ENCODE data around the gene YEATS4. TPM values are rescaled to one million over a fixed set of nuclear protein-coding genes. Genes with fewer than 3 reads are reported as not detected.

Gene YEATS4
- total and polyA plus RNA-seq, 4 donors = 9.9 to 23.8 (median 15.5) TPM

- TF ChIP-seq NR2F2 (IDR thresholded peaks at IDR 0.05) (no peak), RAD21 (IDR thresholded peaks at IDR 0.05) (no peak), FOXA1 (IDR thresholded peaks at IDR 0.05) (no peak), MAX (IDR thresholded peaks at IDR 0.05) (no peak), GABPA (IDR thresholded peaks at IDR 0.05 in 1 of 2, conservative IDR thresholded peaks at IDR 0.05 in 1 of 2) (no peak), TAF1 (conservative IDR thresholded peaks at IDR 0.05) (no peak), SP1 (IDR thresholded peaks at IDR 0.05) (no peak), CTCF (IDR thresholded peaks at IDR 0.05; ENCODE audit: low read depth, low read length, missing input control) (no peak), ATF3 (IDR thresholded peaks at IDR 0.05) (no peak), YY1 (IDR thresholded peaks at IDR 0.05) (no peak), JUND (IDR thresholded peaks at IDR 0.05) (no peak), RXRA (IDR thresholded peaks at IDR 0.05) (no peak), HNF4G (IDR thresholded peaks at IDR 0.05) (no peak), FOXA2 (IDR thresholded peaks at IDR 0.05) (no peak), EGR1 (IDR thresholded peaks at IDR 0.05; ENCODE audit: low read depth in 2 of 2) (no peak)
- TF ChIP-seq, protein P1, sequence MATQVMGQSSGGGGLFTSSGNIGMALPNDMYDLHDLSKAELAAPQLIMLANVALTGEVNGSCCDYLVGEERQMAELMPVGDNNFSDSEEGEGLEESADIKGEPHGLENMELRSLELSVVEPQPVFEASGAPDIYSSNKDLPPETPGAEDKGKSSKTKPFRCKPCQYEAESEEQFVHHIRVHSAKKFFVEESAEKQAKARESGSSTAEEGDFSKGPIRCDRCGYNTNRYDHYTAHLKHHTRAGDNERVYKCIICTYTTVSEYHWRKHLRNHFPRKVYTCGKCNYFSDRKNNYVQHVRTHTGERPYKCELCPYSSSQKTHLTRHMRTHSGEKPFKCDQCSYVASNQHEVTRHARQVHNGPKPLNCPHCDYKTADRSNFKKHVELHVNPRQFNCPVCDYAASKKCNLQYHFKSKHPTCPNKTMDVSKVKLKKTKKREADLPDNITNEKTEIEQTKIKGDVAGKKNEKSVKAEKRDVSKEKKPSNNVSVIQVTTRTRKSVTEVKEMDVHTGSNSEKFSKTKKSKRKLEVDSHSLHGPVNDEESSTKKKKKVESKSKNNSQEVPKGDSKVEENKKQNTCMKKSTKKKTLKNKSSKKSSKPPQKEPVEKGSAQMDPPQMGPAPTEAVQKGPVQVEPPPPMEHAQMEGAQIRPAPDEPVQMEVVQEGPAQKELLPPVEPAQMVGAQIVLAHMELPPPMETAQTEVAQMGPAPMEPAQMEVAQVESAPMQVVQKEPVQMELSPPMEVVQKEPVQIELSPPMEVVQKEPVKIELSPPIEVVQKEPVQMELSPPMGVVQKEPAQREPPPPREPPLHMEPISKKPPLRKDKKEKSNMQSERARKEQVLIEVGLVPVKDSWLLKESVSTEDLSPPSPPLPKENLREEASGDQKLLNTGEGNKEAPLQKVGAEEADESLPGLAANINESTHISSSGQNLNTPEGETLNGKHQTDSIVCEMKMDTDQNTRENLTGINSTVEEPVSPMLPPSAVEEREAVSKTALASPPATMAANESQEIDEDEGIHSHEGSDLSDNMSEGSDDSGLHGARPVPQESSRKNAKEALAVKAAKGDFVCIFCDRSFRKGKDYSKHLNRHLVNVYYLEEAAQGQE (IDR thresholded peaks at IDR 0.05) = no peak
- TF ChIP-seq, protein P2, sequence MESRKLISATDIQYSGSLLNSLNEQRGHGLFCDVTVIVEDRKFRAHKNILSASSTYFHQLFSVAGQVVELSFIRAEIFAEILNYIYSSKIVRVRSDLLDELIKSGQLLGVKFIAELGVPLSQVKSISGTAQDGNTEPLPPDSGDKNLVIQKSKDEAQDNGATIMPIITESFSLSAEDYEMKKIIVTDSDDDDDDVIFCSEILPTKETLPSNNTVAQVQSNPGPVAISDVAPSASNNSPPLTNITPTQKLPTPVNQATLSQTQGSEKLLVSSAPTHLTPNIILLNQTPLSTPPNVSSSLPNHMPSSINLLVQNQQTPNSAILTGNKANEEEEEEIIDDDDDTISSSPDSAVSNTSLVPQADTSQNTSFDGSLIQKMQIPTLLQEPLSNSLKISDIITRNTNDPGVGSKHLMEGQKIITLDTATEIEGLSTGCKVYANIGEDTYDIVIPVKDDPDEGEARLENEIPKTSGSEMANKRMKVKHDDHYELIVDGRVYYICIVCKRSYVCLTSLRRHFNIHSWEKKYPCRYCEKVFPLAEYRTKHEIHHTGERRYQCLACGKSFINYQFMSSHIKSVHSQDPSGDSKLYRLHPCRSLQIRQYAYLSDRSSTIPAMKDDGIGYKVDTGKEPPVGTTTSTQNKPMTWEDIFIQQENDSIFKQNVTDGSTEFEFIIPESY (IDR thresholded peaks at IDR 0.05) = no peak
- H3K27ac ChIP-seq (ENCODE audit: low read depth in 1 of 2, low read length in 2 of 2) = no peak overlapping the region
- H3K4me1 ChIP-seq (ENCODE audit: control insufficient read depth in 4 of 4, insufficient read depth in 4 of 4, low read length in 3 of 4) = no peaks in the 10 kb centered on the region
- no peak overlapping the region for H3K4me3 ChIP-seq (ENCODE audit: low read depth in 1 of 3, low read length in 3 of 3)
- no peaks in the 10 kb centered on the region for H3K27me3 ChIP-seq (ENCODE audit: control insufficient read depth in 4 of 4, insufficient read depth in 4 of 4, low read length in 3 of 4)
- H3K9ac ChIP-seq (ENCODE audit: low read depth in 1 of 2, low read length in 2 of 2) = no peak overlapping the region
- DNase-seq (ENCODE audit: low spot score) = no peak
- 75% methylated on average over 3 of the region's 3 CpGs for WGBS
- no peaks in the 10 kb centered on the region for H3K9me3 ChIP-seq (ENCODE audit: control insufficient read depth in 4 of 4, low read length in 3 of 4)
- peaks cover 0 to 2% (median 1%) of the 10 kb centered on the region in 4 donors for H3K36me3 ChIP-seq (ENCODE audit: control insufficient read depth in 4 of 4, insufficient read depth in 3 of 4, low read depth in 1 of 4, low read length in 3 of 4)
Observed at GRCh38 chr12:69385038-69385437, 25.5 kb downstream of the YEATS4 start.

- Histone ChIP-seq H3K36me3 (ENCODE audit: control insufficient read depth in 4 of 4, insufficient read depth in 3 of 4, low read depth in 1 of 4, low read length in 3 of 4) (peaks cover 0 to 2% (median 2%) of the 10 kb centered on the region in 4 donors), H3K9me3 (ENCODE audit: control insufficient read depth in 4 of 4, low read length in 3 of 4) (no peaks in the 10 kb centered on the region)
- TF ChIP-seq MAX (IDR thresholded peaks at IDR 0.05) = no peak
- no peak for TF ChIP-seq HNF4A (conservative IDR thresholded peaks at IDR 0.05)
- no peak for TF ChIP-seq NR2F2 (IDR thresholded peaks at IDR 0.05)
- TF ChIP-seq, protein P1 (IDR thresholded peaks at IDR 0.05) = no peak
- no peak for TF ChIP-seq SP1 (IDR thresholded peaks at IDR 0.05)
- no peak for TF ChIP-seq TAF1 (conservative IDR thresholded peaks at IDR 0.05)
- no peak for TF ChIP-seq RAD21 (IDR thresholded peaks at IDR 0.05)
- no peak for TF ChIP-seq JUND (IDR thresholded peaks at IDR 0.05)
- TF ChIP-seq EGR1 (IDR thresholded peaks at IDR 0.05; ENCODE audit: low read depth in 2 of 2) = no peak
- no peak for TF ChIP-seq ATF3 (IDR thresholded peaks at IDR 0.05)
- TF ChIP-seq RXRA (IDR thresholded peaks at IDR 0.05) = no peak
- no peak for TF ChIP-seq YY1 (IDR thresholded peaks at IDR 0.05)
Observed at GRCh38 chr12:69386921-69387320, 27.4 kb downstream of the YEATS4 start.

More at GRCh38 chr12:69386921-69387320, 27.4 kb downstream of the YEATS4 start:
- H3K9ac ChIP-seq (ENCODE audit: low read depth in 1 of 2, low read length in 2 of 2) = no peak overlapping the region
- 93% methylated on average over 2 of the region's 2 CpGs for WGBS
- no peak overlapping the region for H3K27ac ChIP-seq (ENCODE audit: low read depth in 1 of 2, low read length in 2 of 2)
- H3K4me3 ChIP-seq (ENCODE audit: low read depth in 1 of 3, low read length in 3 of 3) = no peak overlapping the region
- H3K4me1 ChIP-seq (ENCODE audit: control insufficient read depth in 4 of 4, insufficient read depth in 4 of 4, low read length in 3 of 4) = no peaks in the 10 kb centered on the region
- H3K27me3 ChIP-seq (ENCODE audit: control insufficient read depth in 4 of 4, insufficient read depth in 4 of 4, low read length in 3 of 4) = no peaks in the 10 kb centered on the region
- DNase-seq (ENCODE audit: low spot score) = no peak

Measured in liver (tissue), 9 donors.